Skin of body (tissue), 2 donors: ENCODE data around the gene RPS18. TPM values are rescaled to one million over a fixed set of nuclear protein-coding genes. Genes with fewer than 3 reads are reported as not detected.

Source experiments
- DNase-seq: peaks from one replicate; lab custom pipeline; 2025; lab: John Stamatoyannopoulos, UW
- total RNA-seq: library from RNA; depleted of rRNA; stranded (reverse); fragments of >200 nt; gene quantifications from one replicate; pipeline ENCODE4 v1.2.3, GENCODE V29; 2014

RPS18 gene
- total RNA-seq, 1 donor from 2014 or later = 3,055 TPM

- DNase-seq = no peak
Measured at GRCh38 chr6:33289784-33290315, 18.0 kb downstream of the RPS18 start.

DNA sequence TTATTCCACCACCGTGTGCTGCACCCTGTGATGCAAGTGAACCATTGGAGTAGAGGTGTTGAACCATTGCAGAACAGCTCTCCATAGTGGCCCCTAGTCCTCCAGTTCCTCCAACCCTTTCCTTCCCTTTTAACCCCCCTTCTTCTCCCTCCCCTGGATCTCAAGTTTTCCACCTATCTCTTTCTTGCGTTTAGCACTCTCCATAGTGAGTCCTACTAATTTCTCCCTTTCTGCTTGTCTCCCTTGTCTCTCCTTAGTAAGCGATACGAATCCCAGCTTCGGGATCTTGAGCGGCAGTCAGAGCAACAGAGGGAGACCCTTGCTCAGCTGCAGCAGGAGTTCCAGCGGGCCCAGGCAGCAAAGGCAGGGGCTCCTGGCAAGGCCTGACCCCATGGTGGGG, 18.6 kb downstream of the RPS18 start:
- DNase-seq = no peak

GRCh38 chr6:33292996-33293682, 21.3 kb downstream of the RPS18 start:
- DNase-seq = no peak

DNA sequence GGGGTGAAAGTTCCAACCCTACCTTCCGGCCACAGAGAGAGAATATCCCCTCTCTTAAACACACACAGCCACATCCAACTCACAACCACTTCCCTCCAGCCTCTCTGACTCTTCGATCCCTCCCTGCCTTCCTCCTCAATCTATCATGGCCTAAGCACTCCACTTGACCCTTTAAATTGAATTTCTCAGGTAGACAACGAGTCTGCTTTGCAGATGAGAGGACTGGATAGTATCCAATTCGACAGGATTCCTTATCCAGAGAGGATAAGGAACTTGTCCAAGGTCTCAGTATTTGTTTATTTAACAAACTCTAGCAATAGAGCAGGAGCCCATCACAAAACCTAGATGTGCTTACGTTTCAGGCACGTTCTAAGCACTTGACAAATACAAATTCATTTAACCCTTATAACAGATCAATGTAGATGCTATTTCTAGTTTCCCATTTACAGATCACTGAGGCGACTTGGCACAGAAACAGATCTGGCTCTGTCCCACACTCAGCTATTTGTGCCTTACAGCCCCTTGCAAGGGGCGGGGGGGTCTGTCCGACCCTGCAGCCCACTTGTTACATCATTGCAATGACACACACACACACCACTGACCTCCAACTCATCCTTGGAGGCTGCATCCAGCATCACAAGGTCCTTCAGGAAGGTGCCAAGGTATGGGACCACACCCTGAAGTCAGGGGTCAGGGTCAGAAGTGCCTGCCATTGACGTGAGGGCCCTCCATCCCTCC, 22.4 kb downstream of the RPS18 start:
- no peak for DNase-seq

GRCh38 chr6:33295621-33296369, 23.9 kb downstream of the RPS18 start:
- no peak for DNase-seq

- DNase-seq = no peak
Measured at GRCh38 chr6:33296797-33297405, 25.0 kb downstream of the RPS18 start.

GRCh38 chr6:33297406-33297955, 25.6 kb downstream of the RPS18 start:
- DNase-seq = no peak

DNA sequence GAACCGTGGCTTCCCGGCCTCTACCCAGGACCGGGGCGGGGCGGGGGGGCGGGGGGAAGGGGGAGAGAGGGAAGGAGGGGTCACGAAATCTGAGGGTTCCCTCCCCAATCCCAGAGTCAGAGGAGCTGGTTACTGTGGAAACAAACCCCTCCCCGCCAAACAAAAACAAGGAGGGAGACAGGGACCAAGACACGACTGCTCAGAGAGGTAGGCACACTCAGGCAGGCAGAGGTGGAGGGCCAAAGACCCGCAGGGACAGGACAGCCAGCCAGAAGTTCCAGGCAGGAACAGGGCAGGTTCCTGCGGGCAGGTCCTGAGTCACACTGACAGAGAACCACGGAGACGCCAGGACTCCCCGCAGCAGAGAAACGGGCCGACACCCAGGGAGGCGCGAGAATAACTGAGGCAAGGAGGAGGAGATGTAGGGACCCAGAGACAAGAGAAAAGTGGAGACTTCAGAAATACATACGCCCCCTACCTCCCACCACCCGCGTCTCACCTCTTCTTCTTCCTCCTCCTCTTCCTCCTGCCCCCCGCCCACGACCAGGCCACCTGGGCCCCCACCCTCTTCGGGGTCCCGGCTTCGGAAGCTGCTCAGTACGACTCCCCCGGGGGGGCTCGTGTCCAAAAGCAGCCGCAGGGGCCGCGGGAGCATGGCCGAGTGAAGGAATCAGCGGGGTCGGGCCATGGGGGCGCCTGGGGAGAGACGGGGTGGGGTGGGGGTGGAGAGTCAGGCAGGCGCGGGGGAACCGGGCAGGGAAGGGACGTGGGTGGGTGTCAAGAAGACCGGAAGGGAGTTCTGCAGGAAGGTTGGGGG, 26.3 kb downstream of the RPS18 start:
- DNase-seq = peak; percentile 86

DNA sequence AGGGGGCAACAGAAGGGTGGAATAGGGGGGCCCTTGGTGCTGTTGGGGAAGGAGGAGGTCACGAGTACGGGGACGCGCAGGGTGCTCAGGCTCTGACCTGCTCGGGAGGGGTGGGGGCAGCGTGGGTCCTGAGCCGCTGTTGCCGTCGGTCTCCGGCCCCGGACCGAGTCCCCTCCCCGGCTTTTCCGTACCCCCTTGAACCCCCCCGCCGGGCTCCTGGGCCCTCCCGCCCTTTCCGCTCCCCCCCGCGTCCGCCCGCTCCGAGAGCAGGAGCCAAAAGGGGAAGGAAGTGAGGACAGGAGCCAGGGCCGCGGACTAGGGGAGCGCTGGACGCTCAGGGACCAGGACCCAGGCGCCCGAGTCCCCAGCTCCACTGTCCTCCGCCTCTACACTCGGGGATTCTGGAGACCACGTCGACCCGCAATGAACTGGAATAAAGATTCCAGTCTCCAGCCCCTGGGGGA, 26.9 kb downstream of the RPS18 start, which contains the start of gene RGL2:
Gene RGL2, minus strand, starts transcription at position 170 of the 464 bp plus-strand sequence. CDS start 332 bp downstream, outside the sequence.
- DNase-seq = peak; percentile 73

DNA sequence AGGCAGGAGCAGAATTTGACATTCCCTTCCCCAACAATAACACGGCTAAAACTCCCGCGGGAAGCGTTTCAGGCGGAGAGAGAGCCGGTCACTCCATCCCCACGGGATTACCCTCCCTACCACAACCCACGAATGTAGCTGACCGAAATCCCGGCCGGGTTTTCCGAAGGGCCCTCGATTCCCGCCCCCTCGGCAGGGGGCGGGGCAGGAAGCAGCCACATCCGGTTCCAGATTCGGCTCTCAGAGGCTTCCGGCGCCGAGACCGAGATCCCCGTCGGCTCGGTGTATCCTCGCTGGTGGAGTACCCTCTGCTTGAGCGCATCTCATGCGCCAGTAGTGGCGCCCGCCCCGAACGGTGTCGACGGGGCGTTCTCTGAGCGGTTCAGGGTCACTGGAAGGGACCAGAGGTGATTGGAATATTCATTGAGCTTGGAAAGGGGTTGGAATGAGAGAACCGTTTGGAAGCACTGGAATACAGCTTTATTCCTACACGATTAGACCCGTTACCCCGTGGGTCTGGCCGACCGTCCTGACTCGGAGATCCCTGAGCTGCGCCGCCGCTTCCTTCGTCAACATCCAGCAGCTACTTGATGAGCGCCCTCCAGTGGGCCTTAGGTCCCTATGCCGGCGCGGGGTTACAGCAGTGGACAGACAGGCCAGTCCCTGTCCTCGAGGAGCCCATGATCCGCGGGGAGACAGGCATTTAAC, 27.5 kb downstream of the RPS18 start:
- DNase-seq = peak; percentile 91

- no peak for DNase-seq
Measured at GRCh38 chr6:33301877-33302276, 30.0 kb downstream of the RPS18 start.

- no peak for DNase-seq
Measured at GRCh38 chr6:33304216-33304615, 32.3 kb downstream of the RPS18 start.

DNA sequence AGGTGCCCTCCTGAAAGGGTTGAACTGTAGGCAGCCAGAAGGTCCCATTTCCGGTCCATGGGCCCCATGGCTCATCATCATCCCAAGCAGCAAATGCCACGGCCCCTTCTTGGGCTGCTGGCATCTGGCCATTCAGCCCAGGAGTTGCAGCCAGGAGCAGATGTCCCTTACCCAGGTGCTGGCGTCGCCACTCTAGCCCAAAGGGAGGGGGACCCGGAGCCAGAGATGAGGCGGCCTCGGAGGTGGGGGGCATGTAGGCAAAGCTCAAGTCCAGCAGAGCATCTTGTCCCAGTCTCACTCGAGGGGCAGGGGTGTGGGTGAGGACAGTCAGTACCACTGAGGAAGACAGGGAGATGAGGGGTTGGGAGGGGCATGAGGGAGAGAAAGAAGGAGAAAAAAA, 33.2 kb downstream of the RPS18 start:
- no peak for DNase-seq

- no peak for DNase-seq
Measured at GRCh38 chr6:33306356-33306755, 34.5 kb downstream of the RPS18 start.

GRCh38 chr6:33312361-33313104, 40.7 kb downstream of the RPS18 start:
- peak; percentile 58 for DNase-seq

GRCh38 chr6:33313105-33313708, 41.3 kb downstream of the RPS18 start:
- no peak for DNase-seq

DNA sequence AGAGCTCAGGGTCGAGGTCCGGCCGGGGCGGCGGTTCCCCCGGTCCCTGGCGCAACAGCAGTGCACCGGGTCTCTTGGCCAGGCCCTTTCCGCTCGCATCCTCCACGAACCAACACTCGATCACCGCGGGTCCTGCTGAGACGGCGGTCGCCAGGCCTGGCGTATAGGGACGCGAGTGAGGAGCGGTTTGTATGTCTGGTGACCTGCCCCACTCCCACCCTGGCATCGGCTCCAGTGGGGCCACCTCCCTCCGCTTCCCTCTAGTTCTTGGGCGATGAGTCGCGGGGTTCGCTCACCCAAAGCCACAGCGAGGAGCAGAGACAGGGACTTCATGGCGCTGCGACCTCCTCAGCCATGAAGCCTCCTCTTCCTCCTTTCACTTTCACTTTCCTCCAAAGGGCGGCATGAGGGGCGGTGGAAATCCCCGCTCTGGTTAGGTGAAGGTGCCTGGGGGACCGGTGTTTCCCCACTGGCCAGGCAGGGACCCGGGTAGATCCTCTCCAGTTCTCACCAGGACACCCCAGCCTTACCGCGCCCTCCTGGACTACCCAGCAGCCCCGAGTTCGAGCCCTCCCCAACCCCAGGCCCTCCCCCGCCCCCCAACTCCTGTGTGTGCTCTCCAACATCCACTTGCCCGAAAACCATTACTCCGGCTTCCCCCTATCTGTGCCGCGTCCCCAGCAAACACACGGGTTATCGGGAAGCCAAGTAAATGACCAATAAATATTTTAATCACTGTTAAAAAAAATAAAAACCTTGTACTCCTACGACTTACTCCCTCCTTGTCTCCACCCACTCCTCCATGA, 42.0 kb downstream of the RPS18 start, which contains the start of gene TAPBP:
Gene TAPBP, minus strand, starts transcription at position 370 of the 806 bp plus-strand sequence. Its CDS starts 37 bp downstream, at position 333.
- DNase-seq = no peak
